Stimulated activated CD8-positive, alpha-beta memory T cell treated with anti-CD3 and anti-CD28 coated beads, Interleukin-12 subunit alpha, Interleukin-12 subunit beta, amount 100 ng/mL, for 1 hour (primary cell): ENCODE measurements around the gene FYTTD1.

Experiments
- DNase-seq: peaks from one replicate; pipeline ENCODE4 v3.0.0-alpha.2; 2020; ENCODE audit warnings: low read depth

Gene FYTTD1

DNA sequence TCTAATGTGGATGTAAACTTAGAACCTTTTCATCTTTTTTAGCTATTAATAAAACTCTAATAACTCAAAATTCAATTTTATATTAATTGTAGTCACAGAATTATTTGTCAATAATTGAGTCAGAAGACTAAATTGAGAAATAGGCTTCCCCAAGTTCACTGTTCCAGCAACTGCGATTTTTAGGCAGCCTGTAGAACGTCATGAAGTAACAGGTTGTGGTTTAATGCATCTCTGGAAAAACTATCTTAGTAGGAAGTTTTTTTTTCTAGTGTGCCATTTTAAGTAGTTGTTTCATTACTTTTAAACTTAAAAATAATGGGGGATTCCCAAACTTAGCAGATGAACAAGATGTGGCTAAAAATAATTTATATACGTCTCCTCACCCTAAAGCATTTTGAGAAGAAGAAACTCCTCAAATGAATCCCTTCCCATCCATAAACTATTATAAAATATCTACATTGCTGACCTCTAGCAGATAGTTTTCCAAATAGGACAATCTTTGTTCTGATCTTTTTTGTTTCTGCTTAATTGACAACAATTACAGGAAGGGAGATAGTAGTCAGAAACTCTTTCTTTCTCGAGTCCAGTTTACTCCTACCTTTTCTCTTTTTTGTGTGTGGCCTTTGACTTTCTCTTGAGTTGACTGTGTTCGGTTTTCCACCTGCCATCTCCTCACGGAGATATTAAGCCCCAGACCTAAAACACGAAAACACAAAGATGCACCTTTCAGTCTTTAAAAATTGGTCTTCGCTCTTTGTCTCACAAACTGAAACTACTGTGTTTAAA is 84.4 kb downstream of the FYTTD1 start:
- DNase-seq, result no peak

DNA sequence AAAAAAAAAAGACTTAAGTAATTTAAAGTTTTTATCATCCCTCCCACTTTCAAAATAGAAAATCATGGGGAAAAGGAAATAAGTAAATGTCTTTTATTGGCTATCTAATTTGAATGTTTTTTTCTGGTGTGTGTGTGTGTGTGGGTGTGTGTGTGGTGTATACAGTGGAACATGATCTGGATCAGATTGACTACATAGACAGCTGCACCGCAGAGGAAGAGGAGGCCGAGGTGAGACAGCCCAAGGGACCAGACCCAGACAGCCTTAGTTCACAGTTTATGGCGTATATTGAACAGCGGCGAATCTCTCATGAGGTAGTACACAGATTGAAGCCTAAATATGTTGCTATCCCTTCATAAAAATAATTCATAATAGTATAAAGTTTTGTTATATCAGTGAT is 85.8 kb downstream of the FYTTD1 start:
- no peak for DNase-seq

DNA sequence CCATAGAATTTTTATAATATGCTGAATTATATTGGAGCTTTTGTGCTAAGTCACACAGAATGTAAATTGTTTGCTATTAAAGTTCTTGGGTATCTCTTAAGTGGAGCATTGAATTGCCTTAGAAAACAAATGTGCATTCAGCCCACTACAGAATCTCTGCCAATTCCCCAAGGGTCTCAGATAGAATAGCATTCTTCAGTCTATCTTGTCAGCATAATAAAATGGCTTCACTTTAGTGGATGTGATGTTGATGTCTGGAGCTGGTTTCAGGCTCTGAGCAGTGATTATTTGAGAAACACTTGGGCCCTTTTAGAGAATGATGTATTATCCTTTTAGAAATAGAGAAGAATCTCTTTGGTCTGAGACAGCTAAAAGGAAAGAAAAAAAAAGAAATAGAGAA is 86.6 kb downstream of the FYTTD1 start:
- DNase-seq, result no peak
